Measurements from ENCODE around the gene ASB3. TPM values are rescaled to one million over a fixed set of nuclear protein-coding genes. Genes with fewer than 3 reads are reported as not detected.

Gene ASB3
- total RNA-seq, 2 experiments from 2014 or later, result 17.3 to 23.4 TPM

- DNase-seq (no peak), ATAC-seq (no peak)
- Mint-ChIP-seq H3K36me3 (ENCODE audit: low read depth) (no peaks in the 10 kb centered on the region), H3K27me3 (no peaks in the 10 kb centered on the region), H3K4me3 (no peak overlapping the region), H3K9me3 (ENCODE audit: low read depth) (no peaks in the 10 kb centered on the region), H3K27ac (no peak overlapping the region), H3K4me1 (no peaks in the 10 kb centered on the region)
- intact Hi-C loops (cut with DNase I, micrococcal nuclease), result no loop called here
- POLR2A ChIA-PET, result no interaction called here
- CTCF ChIA-PET, result interaction anchor here (0.8 to 1.5 kb wide), 3 partner anchors 9 to 15 kb away, joined by 3 to 7 read pairs (median 3); no protein-coding TSS in a partner anchor
Measured at GRCh38 chr2:53646788-53647187, 140.0 kb downstream of the ASB3 start.

DNA sequence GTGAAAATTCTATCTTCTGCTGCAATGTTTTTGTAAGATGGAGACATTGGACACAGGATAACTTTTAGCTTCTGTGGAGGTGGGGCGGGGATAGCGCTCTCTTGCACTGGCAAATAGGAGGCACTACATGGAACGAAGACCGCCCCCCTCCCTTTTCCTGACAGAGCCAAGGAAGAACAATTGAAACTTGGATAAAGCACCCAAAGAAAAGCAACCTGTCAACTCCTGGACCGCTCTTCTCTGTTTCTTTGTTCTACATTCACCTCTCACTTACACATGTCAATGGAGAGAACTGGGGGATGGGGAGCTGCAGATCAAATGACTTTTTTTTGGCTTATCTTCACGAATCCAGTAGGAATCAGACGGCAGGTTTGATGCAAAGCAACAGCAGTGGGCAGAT, 145.5 kb downstream of the ASB3 start:
- Mint-ChIP-seq H3K27me3 (no peaks in the 10 kb centered on the region), H3K36me3 (ENCODE audit: low read depth) (no peaks in the 10 kb centered on the region), H3K4me3 (no peak overlapping the region), H3K4me1 (no peaks in the 10 kb centered on the region), H3K9me3 (ENCODE audit: low read depth) (no peaks in the 10 kb centered on the region), H3K27ac (no peak overlapping the region)
- ATAC-seq (no peak), DNase-seq (no peak)
- ChIA-PET CTCF (no interaction called here), POLR2A (no interaction called here)
- intact Hi-C loops (cut with DNase I, micrococcal nuclease), result no loop called here

DNA sequence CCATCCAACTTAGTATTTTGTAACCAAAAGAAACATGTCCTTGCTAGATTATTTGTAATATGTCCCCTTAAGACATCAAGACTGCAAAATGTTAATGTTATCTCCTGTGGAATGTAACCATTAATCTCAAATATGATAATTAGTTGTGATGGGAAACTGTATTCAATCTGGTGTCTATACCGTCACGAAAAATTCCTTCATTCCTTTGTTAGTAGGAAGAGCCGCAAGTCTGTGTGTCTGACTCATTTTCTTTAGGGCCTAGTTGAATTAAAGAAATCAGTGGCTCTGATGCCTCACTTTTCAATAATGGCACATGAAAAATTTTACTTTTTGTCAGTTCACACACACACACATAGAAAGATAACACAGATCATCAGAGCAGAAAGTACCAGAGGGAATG, 146.3 kb downstream of the ASB3 start:
- no peaks in the 10 kb centered on the region for H3K36me3 Mint-ChIP-seq (ENCODE audit: low read depth)
- CTCF ChIA-PET, result no interaction called here
- H3K9me3 Mint-ChIP-seq (ENCODE audit: low read depth), result no peaks in the 10 kb centered on the region
- intact Hi-C loops (cut with DNase I, micrococcal nuclease), result no loop called here
- H3K27me3 Mint-ChIP-seq, result no peaks in the 10 kb centered on the region
- no peaks in the 10 kb centered on the region for H3K4me1 Mint-ChIP-seq
- no peak overlapping the region for H3K4me3 Mint-ChIP-seq
- no peak overlapping the region for H3K27ac Mint-ChIP-seq
- POLR2A ChIA-PET, result interaction anchor here (0.7 kb wide), 1 partner anchor 43 kb away, joined by 3 read pairs; no protein-coding TSS in a partner anchor
- no peak for DNase-seq
- ATAC-seq, result no peak

- no peak for ATAC-seq
- H3K27ac Mint-ChIP-seq, result no peak overlapping the region
- H3K27me3 Mint-ChIP-seq, result no peaks in the 10 kb centered on the region
- no peaks in the 10 kb centered on the region for H3K9me3 Mint-ChIP-seq (ENCODE audit: low read depth)
- H3K36me3 Mint-ChIP-seq (ENCODE audit: low read depth), result no peaks in the 10 kb centered on the region
- H3K4me1 Mint-ChIP-seq, result peaks cover 5% of the 10 kb centered on the region
- no peak overlapping the region for H3K4me3 Mint-ChIP-seq
- POLR2A ChIA-PET, result no interaction called here
- no peak for DNase-seq
- CTCF ChIA-PET, result interaction anchor here (2.1 kb wide), 1 partner anchor 10 kb away, joined by 7 read pairs; no protein-coding TSS in a partner anchor
- intact Hi-C loops (cut with DNase I, micrococcal nuclease), result no loop called here
Measured at GRCh38 chr2:53636596-53636995, 150.2 kb downstream of the ASB3 start.

- intact Hi-C loops (cut with DNase I, micrococcal nuclease), result no loop called here
- ChIA-PET CTCF (no interaction called here), POLR2A (no interaction called here)
- H3K4me3 Mint-ChIP-seq, result no peak overlapping the region
- DNase-seq, result no peak
- no peaks in the 10 kb centered on the region for H3K9me3 Mint-ChIP-seq (ENCODE audit: low read depth)
- ATAC-seq, result no peak
- no peaks in the 10 kb centered on the region for H3K27me3 Mint-ChIP-seq
- peaks cover 6% of the 10 kb centered on the region for H3K4me1 Mint-ChIP-seq
- no peak overlapping the region for H3K27ac Mint-ChIP-seq
- no peaks in the 10 kb centered on the region for H3K36me3 Mint-ChIP-seq (ENCODE audit: low read depth)
Measured at GRCh38 chr2:53636109-53636508, 150.6 kb downstream of the ASB3 start.

DNA sequence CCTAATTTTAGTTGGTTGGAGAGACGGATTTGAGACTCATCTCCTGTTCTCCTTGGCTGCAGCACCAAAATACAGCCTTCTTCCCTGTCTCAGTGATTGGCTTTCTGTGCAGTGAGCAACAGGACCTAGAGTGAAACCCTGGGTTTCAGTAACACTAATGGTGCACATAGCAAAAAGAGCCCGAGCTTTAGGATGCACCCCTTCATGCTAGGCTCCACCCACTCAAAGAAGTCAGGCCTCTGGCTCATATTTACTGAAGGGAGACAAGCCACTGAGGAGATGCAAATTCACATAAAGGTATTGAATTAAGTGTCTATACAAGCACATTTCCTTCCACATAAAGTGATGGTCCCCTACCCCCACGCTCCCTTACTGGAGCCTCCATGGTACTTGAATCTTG, 151.1 kb downstream of the ASB3 start:
- Mint-ChIP-seq H3K27ac (no peak overlapping the region), H3K4me3 (no peak overlapping the region), H3K9me3 (ENCODE audit: low read depth) (no peaks in the 10 kb centered on the region), H3K36me3 (ENCODE audit: low read depth) (no peaks in the 10 kb centered on the region), H3K27me3 (no peaks in the 10 kb centered on the region), H3K4me1 (peaks cover 6% of the 10 kb centered on the region)
- ChIA-PET CTCF (no interaction called here), POLR2A (no interaction called here)
- ATAC-seq, result no peak
- intact Hi-C loops (cut with DNase I, micrococcal nuclease), result no loop called here
- DNase-seq, result no peak

- Mint-ChIP-seq H3K36me3 (ENCODE audit: low read depth) (no peaks in the 10 kb centered on the region), H3K27me3 (no peaks in the 10 kb centered on the region), H3K27ac (no peak overlapping the region), H3K4me3 (no peak overlapping the region), H3K4me1 (peaks cover 6% of the 10 kb centered on the region), H3K9me3 (ENCODE audit: low read depth) (no peaks in the 10 kb centered on the region)
- ATAC-seq (no peak), DNase-seq (no peak)
- ChIA-PET CTCF (no interaction called here), POLR2A (interaction anchor here (0.6 kb wide), 1 partner anchor 153 kb away, joined by 5 read pairs; the partner anchor contains the start of genes ASB3 and ERLEC1)
- intact Hi-C loops (cut with DNase I, micrococcal nuclease), result no loop called here
Measured at GRCh38 chr2:53633441-53633840, 153.3 kb downstream of the ASB3 start.

GRCh38 chr2:53632714-53633113, 154.0 kb downstream of the ASB3 start:
- Mint-ChIP-seq H3K27me3 (no peaks in the 10 kb centered on the region), H3K4me3 (no peak overlapping the region), H3K36me3 (ENCODE audit: low read depth) (no peaks in the 10 kb centered on the region), H3K27ac (no peak overlapping the region), H3K9me3 (ENCODE audit: low read depth) (no peaks in the 10 kb centered on the region), H3K4me1 (peaks cover 6% of the 10 kb centered on the region)
- ChIA-PET CTCF (no interaction called here), POLR2A (interaction anchor here (0.6 kb wide), 1 partner anchor 154 kb away, joined by 5 read pairs; the partner anchor contains the start of genes ASB3 and ERLEC1)
- intact Hi-C loops (cut with DNase I, micrococcal nuclease), result no loop called here
- ATAC-seq, result no peak
- DNase-seq, result no peak

DNA sequence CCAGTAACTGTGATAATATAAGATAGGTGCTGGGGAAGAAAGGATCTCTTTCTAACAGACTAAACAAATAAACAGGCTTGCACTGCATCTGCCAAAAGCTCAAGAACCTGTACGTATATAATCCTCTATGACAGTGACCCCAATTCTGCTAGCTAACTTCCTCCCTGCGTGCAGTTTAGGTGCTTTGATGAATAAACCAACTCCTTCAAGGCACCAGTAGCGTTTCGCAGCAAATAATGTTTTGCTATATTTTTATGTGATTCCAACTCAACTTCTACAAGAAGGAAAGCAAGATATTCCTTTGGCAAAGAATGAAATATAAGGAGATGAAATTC, 154.7 kb downstream of the ASB3 start:
- DNase-seq (no peak), ATAC-seq (no peak)
- intact Hi-C loops (cut with DNase I, micrococcal nuclease), result no loop called here
- CTCF ChIA-PET, result no interaction called here
- Mint-ChIP-seq H3K36me3 (ENCODE audit: low read depth) (no peaks in the 10 kb centered on the region), H3K9me3 (ENCODE audit: low read depth) (no peaks in the 10 kb centered on the region), H3K4me3 (no peak overlapping the region), H3K4me1 (peaks cover 6% of the 10 kb centered on the region), H3K27ac (no peak overlapping the region), H3K27me3 (no peaks in the 10 kb centered on the region)
- POLR2A ChIA-PET, result no interaction called here

- no peaks in the 10 kb centered on the region for H3K27me3 Mint-ChIP-seq
- intact Hi-C loops (cut with DNase I, micrococcal nuclease), result no loop called here
- peak; percentile 60 for ATAC-seq
- H3K4me3 Mint-ChIP-seq, result no peak overlapping the region
- no peaks in the 10 kb centered on the region for H3K36me3 Mint-ChIP-seq (ENCODE audit: low read depth)
- H3K9me3 Mint-ChIP-seq (ENCODE audit: low read depth), result no peaks in the 10 kb centered on the region
- ChIA-PET POLR2A (interaction anchor here (0.6 kb wide), 1 partner anchor 758 kb away, joined by 3 read pairs; no protein-coding TSS in a partner anchor), CTCF (interaction anchor here (1.0 kb wide), 1 partner anchor 14 kb away, joined by 3 read pairs; no protein-coding TSS in a partner anchor)
- no peak for DNase-seq
- no peak overlapping the region for H3K27ac Mint-ChIP-seq
- H3K4me1 Mint-ChIP-seq, result peaks cover 6% of the 10 kb centered on the region
Measured at GRCh38 chr2:53631313-53632125, 155.2 kb downstream of the ASB3 start.

DNA sequence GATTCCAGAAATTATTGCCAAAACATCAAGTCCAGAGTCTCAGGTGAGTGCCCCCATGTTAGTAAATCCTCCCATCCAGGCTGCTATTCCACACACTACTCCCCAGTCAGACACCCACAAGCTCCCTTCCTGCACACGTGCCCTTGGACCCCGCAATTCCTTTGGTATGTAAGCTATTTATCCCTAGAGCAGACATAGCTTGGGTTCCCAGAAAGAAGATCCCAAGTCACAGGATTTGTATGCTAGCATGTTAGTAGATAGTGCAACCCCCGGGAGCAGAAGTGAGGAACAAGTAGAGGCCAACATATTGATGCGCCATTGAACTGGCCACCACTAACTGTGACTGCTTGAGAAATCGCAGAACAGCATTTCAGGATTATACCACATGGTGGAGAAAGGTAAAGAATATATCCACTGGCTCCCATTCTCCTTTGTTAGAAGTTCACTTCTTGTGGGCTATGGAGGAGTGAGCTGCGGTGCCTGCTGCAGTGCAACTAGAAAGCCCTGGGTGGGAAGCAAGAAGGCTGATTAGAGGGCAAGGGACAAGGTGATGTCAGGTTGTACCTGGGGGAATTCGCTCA, 156.6 kb downstream of the ASB3 start:
- ATAC-seq (no peak), DNase-seq (no peak)
- H3K4me3 Mint-ChIP-seq, result no peak overlapping the region
- ChIA-PET POLR2A (no interaction called here), CTCF (no interaction called here)
- H3K4me1 Mint-ChIP-seq, result peaks cover 6% of the 10 kb centered on the region
- H3K27ac Mint-ChIP-seq, result no peak overlapping the region
- no peaks in the 10 kb centered on the region for H3K9me3 Mint-ChIP-seq (ENCODE audit: low read depth)
- no peaks in the 10 kb centered on the region for H3K36me3 Mint-ChIP-seq (ENCODE audit: low read depth)
- intact Hi-C loops (cut with DNase I, micrococcal nuclease), result no loop called here
- no peaks in the 10 kb centered on the region for H3K27me3 Mint-ChIP-seq

GRCh38 chr2:53629501-53629900, 157.3 kb downstream of the ASB3 start:
- Mint-ChIP-seq H3K9me3 (ENCODE audit: low read depth) (no peaks in the 10 kb centered on the region), H3K36me3 (ENCODE audit: low read depth) (no peaks in the 10 kb centered on the region), H3K4me3 (no peak overlapping the region), H3K27me3 (no peaks in the 10 kb centered on the region), H3K4me1 (peaks cover 6% of the 10 kb centered on the region), H3K27ac (no peak overlapping the region)
- CTCF ChIA-PET, result interaction anchor here (0.5 kb wide), 1 partner anchor 126 kb away, joined by 3 read pairs; no protein-coding TSS in a partner anchor
- intact Hi-C loops (cut with DNase I, micrococcal nuclease), result no loop called here
- POLR2A ChIA-PET, result no interaction called here
- ATAC-seq (no peak), DNase-seq (no peak)

All from activated CD4-positive, alpha-beta T cell treated with anti-CD3 and anti-CD28 coated beads for 36 hours (primary cell).